Measurements from ENCODE around the gene RIT2.

- TF ChIP-seq MAX (IDR thresholded peaks at IDR 0.05) = no peak
- no peak for TF ChIP-seq RFX5 (IDR thresholded peaks at IDR 0.05)
- TF ChIP-seq CTCF (IDR thresholded peaks at IDR 0.05) = no peak
- no peak for TF ChIP-seq BCL3 (IDR thresholded peaks at IDR 0.05)
- no peak for TF ChIP-seq FOSL2 (IDR thresholded peaks at IDR 0.05)
- TF ChIP-seq FOSL2 (CRISPR knock-in tag; IDR thresholded peaks at IDR 0.05) = no peak
- no peak for TF ChIP-seq BHLHE40 (IDR thresholded peaks at IDR 0.05; ENCODE audit: low read depth, low read length)
- no peak for TF ChIP-seq EP300 (IDR thresholded peaks at IDR 0.05)
- TF ChIP-seq NFE2L2 (conservative IDR thresholded peaks at IDR 0.05; ENCODE audit: low read length) = no peak
- TF ChIP-seq CHD2 (IDR thresholded peaks at IDR 0.05; ENCODE audit: low read length, partially characterized antibody) = no peak
These were observed 19.4 kb upstream of the RIT2 start for GRCh38 chr18:43134876-43135275.
